Measurements from ENCODE around the gene MAP9. TPM values are rescaled to one million over a fixed set of nuclear protein-coding genes. Genes with fewer than 3 reads are reported as not detected.

Gene MAP9
- total and polyA plus RNA-seq, 10 of the 15 experiments (the other 5 are each of a cell fraction or from before 2014, with no cell fraction given), result 1.2 to 7.0 (median 4.3) TPM

DNA sequence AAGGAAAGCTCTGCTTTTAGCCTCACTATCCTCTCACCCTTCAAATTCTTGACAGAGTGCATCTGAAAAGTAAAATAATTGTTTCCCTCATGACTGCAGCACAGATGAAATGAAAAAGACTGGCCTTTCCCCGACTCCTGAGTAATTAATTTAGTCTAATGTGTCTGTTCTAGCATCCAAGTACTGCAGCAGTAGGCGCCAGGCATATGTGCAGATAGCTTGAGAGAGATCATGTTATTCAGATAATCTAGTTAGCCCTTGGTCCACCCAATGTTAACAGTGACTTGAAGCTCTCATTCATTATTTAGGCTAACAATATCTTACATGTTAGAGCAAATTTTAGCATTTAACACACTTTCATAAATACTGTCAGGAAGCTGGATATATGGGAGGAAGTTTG, 54.0 kb downstream of the MAP9 start:
- no peaks in the 10 kb centered on the region for H3K4me1 ChIP-seq (ENCODE audit: control insufficient read depth, insufficient read depth, low read length)
- DNase-seq (ENCODE audit: low read depth, low spot score) (no peak), FAIRE-seq (no peak), ATAC-seq (no peak)
- intact Hi-C loops (cut with micrococcal nuclease; ENCODE audit: unreplicated experiment), result no loop called here
- no peaks in the 10 kb centered on the region for H4K20me1 ChIP-seq (ENCODE audit: control insufficient read depth, insufficient read depth)
- H3K27ac ChIP-seq (ENCODE audit: control insufficient read depth, insufficient read depth), result no peak overlapping the region
- H3K27me3 ChIP-seq (replicated peaks in 1 of 2; ENCODE audit: control insufficient read depth in 2 of 2, insufficient read depth in 2 of 2, low read length in 1 of 2), result no peaks in the 10 kb centered on the region
- no peaks in the 10 kb centered on the region for H3K9me3 ChIP-seq (replicated peaks; ENCODE audit: control insufficient read depth, insufficient read depth, low read length)
- ChIA-PET POLR2A (no interaction called here), SMC1A (ENCODE audit: uncharacterized antibody, unreplicated experiment) (interaction anchor here (1.0 kb wide), 1 partner anchor 17 kb away, joined by 3 read pairs; no protein-coding TSS in a partner anchor), CTCF (no interaction called here), RAD21 (ENCODE audit: unreplicated experiment) (no interaction called here)
- H2AFZ ChIP-seq (ENCODE audit: control insufficient read depth, low read depth, low read length), result no peak overlapping the region
- H3K4me2 ChIP-seq (ENCODE audit: control insufficient read depth, insufficient read depth), result no peak overlapping the region
- no peaks in the 10 kb centered on the region for H3K79me2 ChIP-seq (ENCODE audit: control insufficient read depth, insufficient read depth, low read length)
- TF ChIP-seq POLR2AphosphoS2 (IDR thresholded peaks at IDR 0.05; ENCODE audit: low read depth, low read length), result no peak
- no peak for TF ChIP-seq NKRF (conservative IDR thresholded peaks at IDR 0.05)
- in situ Hi-C loops (cut with MboI), result no loop called here
- H3K4me3 ChIP-seq, result no peak overlapping the region
- H3K36me3 ChIP-seq (ENCODE audit: control insufficient read depth in 2 of 2, insufficient read depth in 2 of 2, low read length in 1 of 2), result no peaks in the 10 kb centered on the region
- BruUV-seq (replicated peaks), result no TSS peak
- WGBS (ENCODE audit: insufficient coverage, insufficient replicate concordance, low lambda C conversion rate, missing lambda C conversion rate), result 11% methylated on average over 2 of the region's 2 CpGs
- no peak overlapping the region for H3K9ac ChIP-seq (ENCODE audit: control insufficient read depth, insufficient read depth, low read length)

GRCh38 chr4:155321006-155321405, 55.8 kb downstream of the MAP9 start:
- ChIA-PET SMC1A (ENCODE audit: uncharacterized antibody, unreplicated experiment) (interaction anchor here (0.6 kb wide), 1 partner anchor 31 kb away, joined by 3 read pairs; no protein-coding TSS in a partner anchor), RAD21 (ENCODE audit: unreplicated experiment) (no interaction called here), POLR2A (interaction anchor here (0.6 kb wide), 1 partner anchor 295 kb away, joined by 4 read pairs; no protein-coding TSS in a partner anchor), CTCF (interaction anchor here (0.6 kb wide), 2 partner anchors 16 to 592 kb away, joined by 3 to 4 read pairs; no protein-coding TSS in a partner anchor)
- H3K4me3 ChIP-seq, result no peak overlapping the region
- no TSS peak for BruUV-seq (replicated peaks)
- H2AFZ ChIP-seq (ENCODE audit: control insufficient read depth, low read depth, low read length), result no peak overlapping the region
- no peaks in the 10 kb centered on the region for H3K36me3 ChIP-seq (ENCODE audit: control insufficient read depth in 2 of 2, insufficient read depth in 2 of 2, low read length in 1 of 2)
- no peaks in the 10 kb centered on the region for H3K9me3 ChIP-seq (replicated peaks; ENCODE audit: control insufficient read depth, insufficient read depth, low read length)
- DNase-seq (ENCODE audit: low read depth, low spot score) (no peak), FAIRE-seq (no peak), ATAC-seq (no peak)
- no peak overlapping the region for H3K4me2 ChIP-seq (ENCODE audit: control insufficient read depth, insufficient read depth)
- intact Hi-C loops (cut with micrococcal nuclease; ENCODE audit: unreplicated experiment) (no loop called here), in situ Hi-C loops (cut with MboI) (no loop called here)
- H3K4me1 ChIP-seq (ENCODE audit: control insufficient read depth, insufficient read depth, low read length), result no peaks in the 10 kb centered on the region
- no peaks in the 10 kb centered on the region for H3K79me2 ChIP-seq (ENCODE audit: control insufficient read depth, insufficient read depth, low read length)
- no peak overlapping the region for H3K27ac ChIP-seq (ENCODE audit: control insufficient read depth, insufficient read depth)
- no peak overlapping the region for H3K9ac ChIP-seq (ENCODE audit: control insufficient read depth, insufficient read depth, low read length)
- H3K27me3 ChIP-seq (replicated peaks in 1 of 2; ENCODE audit: control insufficient read depth in 2 of 2, insufficient read depth in 2 of 2, low read length in 1 of 2), result no peaks in the 10 kb centered on the region
- no peaks in the 10 kb centered on the region for H4K20me1 ChIP-seq (ENCODE audit: control insufficient read depth, insufficient read depth)
- no peak for TF ChIP-seq POU2F2 (IDR thresholded peaks at IDR 0.05; ENCODE audit: borderline replicate concordance, low read depth, low read length)
- no peak for TF ChIP-seq ZSCAN29 (IDR thresholded peaks at IDR 0.05)
- no peak for TF ChIP-seq DPF2 (IDR thresholded peaks at IDR 0.05)
- TF ChIP-seq SMAD1 (IDR thresholded peaks at IDR 0.05; ENCODE audit: low read depth, partially characterized antibody), result no peak
- no peak for TF ChIP-seq GATAD2B (conservative IDR thresholded peaks at IDR 0.05; ENCODE audit: low read depth)
- TF ChIP-seq SREBF2 (IDR thresholded peaks at IDR 0.05; ENCODE audit: low read length), result no peak
- TF ChIP-seq, protein P1, sequence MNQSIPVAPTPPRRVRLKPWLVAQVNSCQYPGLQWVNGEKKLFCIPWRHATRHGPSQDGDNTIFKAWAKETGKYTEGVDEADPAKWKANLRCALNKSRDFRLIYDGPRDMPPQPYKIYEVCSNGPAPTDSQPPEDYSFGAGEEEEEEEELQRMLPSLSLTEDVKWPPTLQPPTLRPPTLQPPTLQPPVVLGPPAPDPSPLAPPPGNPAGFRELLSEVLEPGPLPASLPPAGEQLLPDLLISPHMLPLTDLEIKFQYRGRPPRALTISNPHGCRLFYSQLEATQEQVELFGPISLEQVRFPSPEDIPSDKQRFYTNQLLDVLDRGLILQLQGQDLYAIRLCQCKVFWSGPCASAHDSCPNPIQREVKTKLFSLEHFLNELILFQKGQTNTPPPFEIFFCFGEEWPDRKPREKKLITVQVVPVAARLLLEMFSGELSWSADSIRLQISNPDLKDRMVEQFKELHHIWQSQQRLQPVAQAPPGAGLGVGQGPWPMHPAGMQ (IDR thresholded peaks at IDR 0.05; ENCODE audit: borderline replicate concordance), result no peak
- TF ChIP-seq CREB1 (IDR thresholded peaks at IDR 0.05; ENCODE audit: low read depth), result no peak
- TF ChIP-seq CTCF (IDR thresholded peaks at IDR 0.05 in 2 of 3, conservative IDR thresholded peaks at IDR 0.05 in 1 of 3; ENCODE audit: control insufficient read depth in 2 of 3, extremely low read depth in 1 of 3, insufficient read depth in 1 of 3, low read depth in 3 of 3, low read length in 3 of 3), result no peak

All from GM12878 (cell line).